ENCODE measurements around the gene TCP11L2.
A peak's percentile ranks its signal among the peaks of the same experiment; 100 is the strongest.

The TCP11L2 gene

GRCh38 chr12:106302401-106303201 is at the start of gene TCP11L2:
Gene TCP11L2, plus strand, starts transcription at chr12:106302733. Its CDS starts 8,343 bp downstream, at chr12:106311076.
- peak; percentile 83 for DNase-seq

GRCh38 chr12:106254724-106255123 is 47.8 kb upstream of the TCP11L2 start:
- DNase-seq = no peak

- DNase-seq = no peak
These were observed 47.0 kb upstream of the TCP11L2 start for GRCh38 chr12:106255493-106255892.

GRCh38 chr12:106255952-106256351 is 46.6 kb upstream of the TCP11L2 start:
- DNase-seq = no peak

- DNase-seq = no peak
These were observed 46.0 kb upstream of the TCP11L2 start for GRCh38 chr12:106256524-106256923.

DNA sequence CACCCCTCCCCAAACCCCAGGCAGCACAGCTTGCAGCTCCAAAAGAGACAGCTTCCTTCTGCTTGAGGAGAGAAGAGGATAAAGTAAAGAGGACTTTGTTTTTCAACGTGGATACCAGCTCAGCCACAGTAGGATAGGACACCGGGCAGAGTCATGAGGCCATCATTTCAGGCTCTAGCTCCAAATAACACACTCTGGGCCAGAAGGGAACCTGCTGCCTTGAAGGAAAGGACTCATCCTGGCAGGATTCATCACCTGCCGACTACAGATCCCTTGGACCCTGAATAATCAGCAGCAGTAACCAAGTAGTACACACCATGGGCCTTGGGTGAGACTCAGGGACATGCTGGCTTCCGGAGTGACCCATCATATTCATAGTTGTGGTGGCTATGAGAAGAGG is 44.3 kb upstream of the TCP11L2 start:
- DNase-seq = no peak

- no peak for DNase-seq
These were observed 43.6 kb upstream of the TCP11L2 start for GRCh38 chr12:106258935-106259334.

GRCh38 chr12:106265116-106265515 is 37.4 kb upstream of the TCP11L2 start:
- no peak for DNase-seq

DNA sequence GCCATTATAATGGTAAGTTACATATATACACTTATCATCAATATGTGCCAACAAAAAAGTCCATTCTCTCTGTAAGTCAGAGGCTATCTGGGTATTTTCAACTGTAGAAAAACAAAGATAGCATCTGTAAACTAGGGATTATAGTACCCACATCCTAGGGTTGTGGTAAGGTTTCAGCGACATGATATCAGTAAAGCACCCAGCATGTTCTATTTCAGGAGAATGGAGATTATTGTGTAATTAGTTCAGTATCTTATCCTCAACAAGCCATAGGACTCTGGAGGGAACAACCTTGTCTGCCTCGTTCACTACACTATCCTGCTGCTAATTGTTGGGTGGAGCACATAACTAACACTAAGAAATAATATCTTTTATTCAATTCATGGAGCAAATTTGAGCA is 35.0 kb upstream of the TCP11L2 start:
- DNase-seq = no peak

GRCh38 chr12:106269150-106269771 is 33.3 kb upstream of the TCP11L2 start:
- DNase-seq = no peak

GRCh38 chr12:106271575-106272505 is 30.7 kb upstream of the TCP11L2 start:
- DNase-seq = no peak

DNA sequence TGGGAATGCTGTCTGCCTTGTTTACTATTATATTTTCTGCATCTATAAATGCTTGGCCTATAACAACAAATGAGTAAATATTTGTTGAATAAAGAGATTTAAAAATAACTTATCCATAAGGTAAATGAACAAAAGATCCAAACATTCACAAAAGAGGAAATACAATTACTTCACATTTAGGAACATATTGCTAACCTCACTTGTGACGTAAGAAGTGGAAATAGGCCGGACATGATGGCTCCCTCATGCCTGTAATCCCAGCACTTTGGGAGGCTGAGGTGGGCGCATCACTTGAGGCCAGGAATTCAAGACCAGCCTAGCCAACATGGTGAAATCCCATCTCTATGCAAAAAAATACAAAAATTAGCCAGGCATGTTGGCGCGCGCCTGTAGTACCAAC is 29.0 kb upstream of the TCP11L2 start:
- DNase-seq = no peak

- DNase-seq = no peak
These were observed 28.5 kb upstream of the TCP11L2 start for GRCh38 chr12:106274012-106274411.

DNA sequence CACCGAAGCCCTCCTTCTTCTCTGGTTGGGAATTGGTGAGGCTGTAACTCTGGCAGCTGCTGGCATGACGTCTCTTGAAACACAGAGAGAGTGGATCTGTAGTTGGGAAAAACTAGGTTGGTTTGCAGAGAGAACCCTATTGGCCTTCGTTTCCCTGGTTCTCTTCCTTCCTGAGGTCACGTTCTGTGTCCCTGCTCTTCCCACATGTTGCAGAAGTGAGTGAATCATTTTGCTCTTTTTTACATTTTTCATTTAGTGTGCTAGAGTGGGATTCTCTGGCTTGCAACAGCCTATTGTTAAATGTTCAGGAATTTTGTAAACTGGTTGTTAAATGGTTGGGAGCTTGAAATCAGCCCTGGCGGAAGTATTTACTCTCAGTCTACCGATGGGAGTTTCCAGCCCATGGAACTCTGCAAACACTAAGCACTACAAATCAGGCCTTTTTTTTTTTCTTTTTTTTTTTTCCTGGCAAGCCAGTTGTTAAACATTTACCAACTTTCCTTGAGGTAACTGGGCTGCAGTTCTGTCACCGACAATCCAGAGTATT is 27.9 kb upstream of the TCP11L2 start:
- peak; percentile 7 for DNase-seq

DNA sequence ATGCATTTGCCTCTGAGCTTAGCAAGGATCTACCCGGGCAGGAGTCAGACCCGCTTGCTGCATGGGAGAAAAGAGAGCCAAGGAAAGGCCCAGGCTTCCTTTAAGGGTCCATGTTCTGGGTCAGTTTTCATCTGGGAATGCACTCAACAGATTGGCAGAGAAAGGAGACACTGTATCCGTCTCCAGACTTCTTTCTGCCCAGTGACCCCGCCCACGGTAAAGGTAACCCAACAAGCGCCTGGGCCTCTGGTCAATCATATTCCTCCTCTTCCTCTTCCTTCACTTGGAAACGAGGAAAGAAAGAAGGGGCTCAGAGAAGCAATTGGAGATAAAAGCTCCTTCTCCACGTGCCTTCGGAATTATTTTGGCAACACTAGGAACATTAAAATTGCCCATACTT is 27.1 kb upstream of the TCP11L2 start:
- no peak for DNase-seq

DNA sequence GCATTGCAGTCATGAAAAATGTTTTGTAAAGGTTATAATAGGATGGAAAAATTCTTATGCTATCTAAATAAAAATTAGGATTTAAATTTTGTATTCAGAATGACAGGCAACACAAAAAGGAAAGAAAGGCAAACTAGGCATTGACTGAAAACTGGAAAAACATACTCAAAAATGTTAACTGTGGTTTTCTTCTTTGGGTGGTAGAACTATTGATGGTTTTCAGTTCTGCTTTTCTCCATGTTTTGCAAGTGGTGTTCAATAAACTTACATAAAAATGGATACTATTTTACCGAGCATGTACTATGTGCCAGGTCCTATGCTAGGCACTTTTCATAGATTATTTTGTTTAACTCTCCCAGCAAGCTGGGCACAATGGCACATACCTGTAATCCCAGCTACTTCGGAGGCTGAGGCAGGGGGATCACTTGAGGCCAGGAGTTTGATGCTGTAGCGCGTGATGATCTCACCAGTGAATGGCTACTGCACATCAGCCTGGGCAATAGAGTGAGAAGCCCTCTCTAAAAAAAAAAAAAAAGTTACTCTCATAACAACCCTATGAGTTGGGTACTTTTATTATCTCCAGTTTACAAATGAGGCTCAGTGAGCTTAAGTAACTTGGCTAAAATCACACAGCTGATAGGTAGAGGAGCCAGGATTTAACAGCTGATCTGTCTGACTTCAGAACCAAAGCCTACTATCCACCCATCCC is 26.3 kb upstream of the TCP11L2 start:
- DNase-seq = no peak

DNA sequence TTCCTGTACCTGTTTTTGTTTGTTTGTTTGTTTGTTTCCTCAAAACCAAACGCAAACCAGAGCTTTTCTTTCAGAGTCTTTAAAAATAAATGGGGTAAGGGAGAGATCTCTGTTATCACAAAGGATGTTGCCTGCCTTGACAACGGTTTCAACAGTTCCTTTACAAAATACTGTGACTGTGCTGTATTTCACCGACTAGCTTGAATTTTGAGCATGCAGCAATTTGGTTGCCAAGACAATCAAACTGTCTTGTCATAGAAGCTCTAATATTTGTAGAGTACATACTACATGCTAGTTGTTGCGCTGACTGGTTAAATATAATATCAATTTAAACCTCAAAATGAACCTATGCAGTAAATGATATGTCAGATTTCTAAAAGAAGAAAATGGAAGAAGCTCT is 22.4 kb upstream of the TCP11L2 start:
- DNase-seq = no peak

DNA sequence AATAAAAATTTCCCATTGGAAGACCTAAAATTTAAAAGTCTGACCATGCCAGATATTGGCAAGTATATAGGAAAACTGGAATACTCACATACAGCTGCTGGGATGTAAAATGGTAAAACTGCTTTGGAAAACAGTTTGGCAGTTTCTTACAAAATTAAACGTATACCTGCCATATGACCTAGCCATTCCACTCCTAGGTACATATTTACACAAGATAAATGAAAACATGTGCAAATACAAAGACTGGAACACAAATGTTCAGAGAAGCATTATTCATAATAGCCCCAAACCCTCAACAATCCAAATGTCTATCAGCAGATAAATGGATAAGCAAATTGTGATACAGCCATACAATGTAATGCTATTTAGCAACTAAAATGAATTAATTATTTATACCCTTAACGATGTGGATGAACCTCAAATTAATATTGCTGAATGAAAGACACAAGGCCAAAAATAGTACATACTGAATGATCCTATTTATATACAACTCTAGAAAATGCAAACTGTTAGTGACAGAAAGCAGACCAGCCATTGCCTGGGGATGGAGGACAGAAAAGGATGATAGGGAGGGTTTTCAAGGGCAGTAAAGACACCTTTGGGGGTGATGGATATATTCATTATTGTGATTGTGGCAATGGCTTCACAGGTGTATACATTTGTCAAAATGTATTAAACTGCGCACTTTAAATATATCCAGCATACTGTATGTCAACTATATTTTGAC is 21.3 kb upstream of the TCP11L2 start:
- no peak for DNase-seq

DNA sequence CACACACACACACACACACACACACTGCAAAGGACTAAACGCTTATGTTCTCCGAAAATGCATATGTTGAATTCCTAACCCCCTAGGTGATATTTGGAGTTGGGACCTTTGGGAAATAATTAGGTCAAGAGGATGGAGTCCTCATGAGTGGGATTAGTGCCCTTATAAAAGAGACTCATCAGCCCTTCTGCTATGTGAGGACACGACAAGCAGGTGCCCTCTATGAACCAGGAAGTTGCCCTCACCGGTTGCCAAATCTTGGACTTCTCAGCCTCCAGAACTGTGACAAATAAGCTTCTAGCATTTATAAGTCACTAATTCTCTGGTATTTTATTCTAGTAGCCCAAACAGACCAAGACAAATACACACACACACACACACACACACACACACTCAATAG is 20.7 kb upstream of the TCP11L2 start:
- DNase-seq = no peak

- DNase-seq = peak; percentile 54
These were observed 20.0 kb upstream of the TCP11L2 start for GRCh38 chr12:106282457-106283097.
